GM19324 (cell line): ENCODE measurements around the gene GK2.

Source experiments
- ATAC-seq: cut with Tn5 transposase; IDR thresholded peaks from one replicate; pipeline ENCODE4 v1.9.1; 2021; ENCODE audit warnings: mild to moderate bottlenecking, moderate library complexity; ENCODE audit not compliant: unreplicated experiment, low FRiP score

GK2 gene

DNA sequence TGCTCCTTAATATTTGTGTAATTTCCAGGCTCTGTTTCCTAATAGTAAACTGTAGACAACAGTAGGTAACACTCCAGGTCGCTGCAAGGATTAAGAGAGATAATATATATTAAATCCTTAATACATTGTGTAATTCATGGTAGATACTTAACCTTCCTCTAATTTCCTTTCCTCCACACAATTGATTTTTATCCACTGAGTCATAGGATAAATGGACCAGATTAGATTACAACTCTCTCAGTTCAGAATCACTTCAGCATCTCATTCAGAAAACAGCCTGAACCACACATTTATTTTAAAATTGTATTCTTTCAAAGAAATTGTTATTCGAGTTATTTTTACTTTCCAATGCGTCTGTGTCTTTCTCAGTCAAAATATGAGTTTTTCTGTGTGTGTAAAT, 17.1 kb downstream of the GK2 start:
- no peak for ATAC-seq

- ATAC-seq: no peak
Observed at GRCh38 chr4:79385641-79386040, 22.4 kb downstream of the GK2 start.

DNA sequence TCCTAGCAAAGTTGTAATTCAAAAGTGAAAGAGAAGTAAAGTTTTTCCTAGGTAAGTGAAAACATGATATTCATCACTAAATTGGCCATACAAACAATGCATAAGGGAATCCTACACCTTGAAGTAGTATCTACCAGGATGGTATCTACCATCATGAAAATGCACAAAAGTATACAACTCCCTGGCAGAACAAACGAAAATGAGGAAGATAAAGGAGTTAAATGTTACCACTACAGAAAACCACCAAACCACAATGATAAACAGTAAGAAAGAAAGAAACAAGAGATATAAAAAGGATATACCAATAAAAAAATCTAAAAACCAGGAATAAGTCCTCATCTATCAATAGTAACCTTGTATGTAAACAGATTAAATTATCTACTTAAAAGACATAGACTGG, 26.9 kb downstream of the GK2 start:
- no peak for ATAC-seq

- ATAC-seq: no peak
Observed at GRCh38 chr4:79370026-79370425, 38.0 kb downstream of the GK2 start.

- no peak for ATAC-seq
Observed at GRCh38 chr4:79367096-79367495, 40.9 kb downstream of the GK2 start.

DNA sequence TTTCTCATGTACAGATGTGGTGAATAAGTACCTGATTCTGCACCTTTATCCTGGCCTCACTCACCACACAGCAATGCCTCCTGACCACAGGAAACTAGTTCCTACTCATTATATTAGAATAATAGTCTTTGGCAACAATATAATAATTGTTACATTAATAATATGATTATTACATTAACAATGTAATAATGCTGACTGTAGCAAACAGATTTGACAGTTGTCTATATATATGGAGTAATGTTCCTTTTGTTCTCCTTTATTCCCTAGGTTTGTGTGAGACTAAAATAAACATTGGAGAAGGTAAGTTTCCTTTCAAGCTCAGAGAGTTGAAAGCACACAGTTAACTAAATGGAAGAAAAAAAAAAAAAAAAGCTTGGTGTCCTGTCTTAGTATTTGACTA, 41.6 kb downstream of the GK2 start:
- no peak for ATAC-seq

GRCh38 chr4:79364061-79364460, 44.0 kb downstream of the GK2 start:
- ATAC-seq: no peak

DNA sequence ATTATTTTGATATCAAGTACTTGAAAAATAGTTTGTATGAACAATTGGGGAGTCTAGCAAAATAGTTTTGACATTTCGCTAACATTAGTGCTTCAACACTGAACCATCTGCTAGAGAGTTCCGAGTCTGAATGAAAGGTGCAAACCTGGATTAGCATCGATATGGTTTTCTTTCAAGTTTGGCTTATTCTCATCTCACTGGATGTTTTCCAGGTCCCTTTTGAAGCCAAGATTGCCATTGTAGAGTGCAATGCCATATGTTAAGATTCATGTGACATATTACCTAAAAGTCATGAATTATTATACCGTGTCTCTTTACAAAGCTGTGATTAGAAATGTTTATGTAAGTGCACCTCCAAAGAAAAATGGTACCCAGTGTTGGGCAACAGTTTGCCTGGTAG, 45.4 kb downstream of the GK2 start:
- no peak for ATAC-seq

GRCh38 chr4:79360006-79360405, 48.0 kb downstream of the GK2 start:
- ATAC-seq: no peak

GRCh38 chr4:79358438-79358837, 49.6 kb downstream of the GK2 start:
- ATAC-seq: no peak

DNA sequence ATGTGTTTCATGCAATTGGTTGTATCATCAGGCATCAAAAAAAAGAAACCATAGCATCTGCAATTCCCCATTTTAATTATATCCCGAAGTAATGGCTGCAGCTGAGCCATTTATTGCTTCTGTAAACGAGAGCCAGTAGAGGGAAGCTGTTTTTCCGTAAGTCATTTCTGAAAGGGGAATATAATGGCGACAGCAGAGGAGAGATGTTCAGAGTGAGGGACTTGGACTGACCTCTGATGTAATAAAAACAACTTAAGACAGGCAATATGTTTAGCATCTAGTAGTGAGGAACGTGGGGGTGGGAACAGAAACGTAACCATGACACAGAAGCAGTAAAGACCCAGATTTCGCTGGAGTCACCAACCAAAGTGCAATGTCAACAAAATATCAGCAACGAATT, 50.7 kb downstream of the GK2 start:
- ATAC-seq: no peak
